MM.1S (cell line): ENCODE data around the gene C18orf54.

Experiments used
- DNase-seq: peaks from one replicate; pipeline ENCODE4 v3.0.0-alpha.2; 2015
- H2AFZ ChIP-seq: fragments of 300-600 bp; sonication (generic); 2 replicates; pipeline ENCODE4 v1.6.0; 2016; ENCODE audit warnings: antibody characterized with exemption, low read length
- H3F3A ChIP-seq: fragments of 300-600 bp; sonication (generic); 2 replicates; pipeline ENCODE4 v1.6.1; 2016; ENCODE audit warnings: mild to moderate bottlenecking, antibody characterized with exemption, low read length, moderate library complexity, mixed read lengths; ENCODE audit not compliant: insufficient read depth
- H3K27ac ChIP-seq: fragments of 300-600 bp; sonication (generic); 2 replicates; pipeline ENCODE4 v1.5.1; 2016; ENCODE audit warnings: mild to moderate bottlenecking, low read length
- H3K27me3 ChIP-seq: fragments of 300-600 bp; sonication (generic); replicated peaks from 2 replicates; pipeline ENCODE4 v1.6.0; 2016; ENCODE audit warnings: low read length; ENCODE audit not compliant: insufficient read depth
- H3K36me3 ChIP-seq: fragments of 300-600 bp; sonication (generic); replicated peaks from 2 replicates; pipeline ENCODE4 v1.6.1; 2016; ENCODE audit warnings: mild to moderate bottlenecking, low read length, mixed read lengths; ENCODE audit not compliant: insufficient read depth
- H3K4me1 ChIP-seq: fragments of 300-600 bp; sonication (generic); 2 replicates; pipeline ENCODE4 v1.6.1; 2016; ENCODE audit warnings: low read length, mixed read lengths
- H3K4me2 ChIP-seq: fragments of 300-600 bp; sonication (generic); 2 replicates; pipeline ENCODE4 v1.6.0; 2016; ENCODE audit warnings: low read depth, low read length
- H3K4me3 ChIP-seq: fragments of 300-600 bp; sonication (generic); 2 replicates; pipeline ENCODE4 v1.5.1; 2016; ENCODE audit warnings: low read length, mixed read lengths
- H3K79me2 ChIP-seq: fragments of 300-600 bp; sonication (generic); 2 replicates; pipeline ENCODE4 v1.6.1; 2016; ENCODE audit warnings: mixed run types, low read length, mixed read lengths
- H3K9ac ChIP-seq: fragments of 300-600 bp; sonication (generic); 2 replicates; pipeline ENCODE4 v1.6.1; 2016; ENCODE audit warnings: low read length, mixed read lengths
- H3K9me2 ChIP-seq: fragments of 300-600 bp; sonication (generic); replicated peaks from 2 replicates; pipeline ENCODE4 v1.6.1; 2016; ENCODE audit warnings: mild to moderate bottlenecking, low read length, mixed read lengths; ENCODE audit not compliant: insufficient read depth
- H3K9me3 ChIP-seq: fragments of 300-600 bp; sonication (generic); replicated peaks from 2 replicates; pipeline ENCODE4 v1.6.1; 2016; ENCODE audit warnings: mild to moderate bottlenecking, low read length, mixed read lengths; ENCODE audit not compliant: insufficient read depth
- H4K20me1 ChIP-seq: fragments of 300-600 bp; sonication (generic); 2 replicates; pipeline ENCODE4 v1.6.1; 2016; ENCODE audit warnings: mild to moderate bottlenecking, low read length, moderate library complexity, mixed read lengths; ENCODE audit not compliant: insufficient read depth
- EZH2 ChIP-seq: fragments of 300-600 bp; sonication (generic); optimal IDR thresholded peaks from 2 replicates; pipeline ENCODE3; 2017; ENCODE audit warnings: low read depth, mild to moderate bottlenecking, antibody characterized with exemption, low read length, mixed read lengths
- EZH2phosphoT487 ChIP-seq: fragments of 300-600 bp; sonication (generic); IDR thresholded peaks from 2 replicates; pipeline ENCODE4 v1.6.1; 2018; ENCODE audit warnings: antibody characterized with exemption, low read length
- TF ChIP-seq, protein P1 (sequence below): fragments of 300-600 bp; sonication (generic); IDR thresholded peaks from 2 replicates; pipeline ENCODE4 v1.5.1; 2016; ENCODE audit warnings: antibody characterized with exemption, low read length, mixed read lengths

Gene C18orf54

DNA sequence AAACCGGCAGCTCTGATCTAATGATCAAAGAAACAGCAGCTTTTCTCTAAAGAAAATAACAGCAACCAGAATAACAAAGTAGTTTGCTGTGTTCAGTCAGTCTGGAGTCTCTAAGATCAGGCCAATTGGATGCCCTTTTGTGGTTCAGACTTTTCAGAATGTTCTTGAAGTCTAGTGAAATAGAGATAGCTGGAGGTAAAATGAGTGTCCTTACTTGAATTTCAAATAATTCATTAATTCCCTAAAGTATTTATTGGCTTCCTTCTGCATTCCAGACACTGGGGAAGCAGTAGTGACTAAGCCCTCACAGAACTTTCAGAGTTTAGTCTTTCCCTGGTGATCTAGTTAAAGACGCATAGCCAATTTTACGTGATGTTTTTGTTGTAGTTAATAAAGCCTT lies 58.7 kb downstream of the C18orf54 start:
- Histone ChIP-seq H3K27ac (no peak overlapping the region), H3K4me3 (no peak overlapping the region), H3F3A (no peaks in the 10 kb centered on the region), H3K9ac (no peak overlapping the region), H3K9me3 (no peaks in the 10 kb centered on the region), H4K20me1 (no peaks in the 10 kb centered on the region), H2AFZ (no peak overlapping the region), H3K79me2 (no peaks in the 10 kb centered on the region), H3K4me1 (no peaks in the 10 kb centered on the region), H3K36me3 (no peaks in the 10 kb centered on the region), H3K27me3 (no peaks in the 10 kb centered on the region), H3K9me2 (no peaks in the 10 kb centered on the region), H3K4me2 (no peak overlapping the region)
- DNase-seq: no peak
- TF ChIP-seq EZH2: no peak

DNA sequence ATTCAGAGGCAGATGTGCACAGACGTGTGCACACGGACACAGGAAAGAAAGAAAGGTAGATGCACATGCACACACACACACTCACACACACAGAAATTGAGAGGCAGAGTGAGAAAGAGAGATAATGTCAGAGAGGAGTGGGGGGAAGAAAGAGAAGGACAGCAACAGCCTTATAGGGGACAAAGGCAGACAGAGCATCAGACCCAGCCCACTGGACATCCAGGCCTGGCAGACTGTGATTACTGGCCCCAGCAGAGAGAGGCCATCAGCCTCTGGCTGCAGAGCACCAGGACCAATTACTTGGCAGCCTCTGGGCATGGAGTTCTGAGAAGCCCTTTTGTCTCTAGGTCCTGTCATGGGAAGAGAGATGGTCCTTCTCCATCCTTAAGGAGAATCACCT lies 66.1 kb downstream of the C18orf54 start:
- no peaks in the 10 kb centered on the region for H4K20me1 ChIP-seq
- no peaks in the 10 kb centered on the region for H3K36me3 ChIP-seq
- no peak overlapping the region for H3K4me2 ChIP-seq
- no peak overlapping the region for H3K9ac ChIP-seq
- no peak for DNase-seq
- no peaks in the 10 kb centered on the region for H3K9me3 ChIP-seq
- H3K79me2 ChIP-seq: no peaks in the 10 kb centered on the region
- no peaks in the 10 kb centered on the region for H3K4me1 ChIP-seq
- H2AFZ ChIP-seq: no peak overlapping the region
- H3K27me3 ChIP-seq: no peaks in the 10 kb centered on the region
- no peak overlapping the region for H3K27ac ChIP-seq
- TF ChIP-seq, protein P1, sequence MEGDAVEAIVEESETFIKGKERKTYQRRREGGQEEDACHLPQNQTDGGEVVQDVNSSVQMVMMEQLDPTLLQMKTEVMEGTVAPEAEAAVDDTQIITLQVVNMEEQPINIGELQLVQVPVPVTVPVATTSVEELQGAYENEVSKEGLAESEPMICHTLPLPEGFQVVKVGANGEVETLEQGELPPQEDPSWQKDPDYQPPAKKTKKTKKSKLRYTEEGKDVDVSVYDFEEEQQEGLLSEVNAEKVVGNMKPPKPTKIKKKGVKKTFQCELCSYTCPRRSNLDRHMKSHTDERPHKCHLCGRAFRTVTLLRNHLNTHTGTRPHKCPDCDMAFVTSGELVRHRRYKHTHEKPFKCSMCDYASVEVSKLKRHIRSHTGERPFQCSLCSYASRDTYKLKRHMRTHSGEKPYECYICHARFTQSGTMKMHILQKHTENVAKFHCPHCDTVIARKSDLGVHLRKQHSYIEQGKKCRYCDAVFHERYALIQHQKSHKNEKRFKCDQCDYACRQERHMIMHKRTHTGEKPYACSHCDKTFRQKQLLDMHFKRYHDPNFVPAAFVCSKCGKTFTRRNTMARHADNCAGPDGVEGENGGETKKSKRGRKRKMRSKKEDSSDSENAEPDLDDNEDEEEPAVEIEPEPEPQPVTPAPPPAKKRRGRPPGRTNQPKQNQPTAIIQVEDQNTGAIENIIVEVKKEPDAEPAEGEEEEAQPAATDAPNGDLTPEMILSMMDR: no peak
- no peak for TF ChIP-seq EZH2phosphoT487
- no peak for TF ChIP-seq EZH2
- H3K9me2 ChIP-seq: no peaks in the 10 kb centered on the region
- no peak overlapping the region for H3K4me3 ChIP-seq
- no peaks in the 10 kb centered on the region for H3F3A ChIP-seq

- no peak for DNase-seq
- H4K20me1 ChIP-seq: no peaks in the 10 kb centered on the region
- H3K4me3 ChIP-seq: no peak overlapping the region
- no peaks in the 10 kb centered on the region for H3K79me2 ChIP-seq
- H3K4me1 ChIP-seq: no peaks in the 10 kb centered on the region
- H3K9me2 ChIP-seq: no peaks in the 10 kb centered on the region
- TF ChIP-seq, protein P1: no peak
- TF ChIP-seq EZH2phosphoT487 (no peak), EZH2 (no peak)
- H2AFZ ChIP-seq: no peak overlapping the region
- H3K27ac ChIP-seq: no peak overlapping the region
- no peaks in the 10 kb centered on the region for H3F3A ChIP-seq
- no peaks in the 10 kb centered on the region for H3K9me3 ChIP-seq
- no peaks in the 10 kb centered on the region for H3K36me3 ChIP-seq
- H3K27me3 ChIP-seq: no peaks in the 10 kb centered on the region
- no peak overlapping the region for H3K9ac ChIP-seq
- no peak overlapping the region for H3K4me2 ChIP-seq
These were observed 68.5 kb downstream of the C18orf54 start for GRCh38 chr18:54426085-54426665.
